Transverse colon (tissue), 4 donors: ENCODE results near the gene RARRES1. TPM values are rescaled to one million over a fixed set of nuclear protein-coding genes. Genes with fewer than 3 reads are reported as not detected.

Source experiments
- DNase-seq: peaks from one replicate; pipeline ENCODE4 v3.0.0-alpha.2; 2019
- H3K27ac ChIP-seq, 4 donors: fragments of 200-600 bp; sonication (generic); 2 replicates each; pipeline ENCODE4 v1.5.1; 2016 to 2018; ENCODE audit warnings: inconsistent platforms in 4 of 4
- H3K27me3 ChIP-seq: fragments of 200-600 bp; sonication (generic); 2 replicates; pipeline ENCODE4 v1.5.1; 2017; ENCODE audit warnings: inconsistent platforms
- H3K36me3 ChIP-seq, 4 donors: fragments of 200-600 bp; sonication (generic); 2 replicates each; pipeline ENCODE4 v1.5.1; 2017 to 2019; ENCODE audit warnings: inconsistent platforms in 4 of 4
- H3K4me1 ChIP-seq, 4 donors: fragments of 200-600 bp; sonication (generic); 2 replicates each; pipeline ENCODE4 v1.5.1; 2017 to 2020; ENCODE audit warnings: inconsistent platforms in 4 of 4
- H3K4me3 ChIP-seq, 4 donors: fragments of 200-600 bp; sonication (generic); 1 replicate in 1 of 4; 2 replicates in 3 of 4; pipeline versions ENCODE4 v1.5.1 to v1.6.1; 2017 to 2019; ENCODE audit warnings: inconsistent platforms in 4 of 4
- H3K9me3 ChIP-seq, 2 donors: fragments of 200-600 bp; sonication (generic); 2 replicates each; pipeline ENCODE4 v1.5.1; 2017 to 2019; ENCODE audit warnings: inconsistent platforms in 2 of 2
- EP300 ChIP-seq: sonication (generic); formaldehyde crosslinking; IDR thresholded peaks from one replicate; pipeline ENCODE4 v1.6.1; 2017; ENCODE audit warnings: antibody characterized with exemption, low read depth
- POLR2A ChIP-seq: fragments of 450-650 bp; IDR thresholded peaks from one replicate; pipeline ENCODE4 v1.6.1; 2016; ENCODE audit warnings: antibody characterized with exemption, mild to moderate bottlenecking, moderate library complexity
- POLR2AphosphoS5 ChIP-seq, 3 donors: sonication (generic); formaldehyde crosslinking; IDR thresholded peaks; one replicate each; pipeline ENCODE4 v1.6.1; 2016; ENCODE audit warnings: antibody characterized with exemption in 3 of 3
- WGBS, 2 donors: methylation state at CpG; one replicate each; pipeline ENCODE4 v1.1.5; 2018; ENCODE audit warnings: low coverage in 1 of 2; 5-methylcytosine and 5-hydroxymethylcytosine counted together
- in situ Hi-C, 4 donors: fragments of 200-750 bp; cut with MboI; loops; one replicate each; pipeline versions ENCODE4 v1.15.0 to v1.15.1; 2017; ENCODE audit warnings: low sequenced_read_pairs in 3 of 4, low pct_ligation_motif_present in 1 of 4, low pct_unique_long_range_greater_than_20kb in 1 of 4
- intact Hi-C: fragments of 100-400 bp; cut with DNase I; formaldehyde crosslinking; loops from one replicate; pipeline ENCODE4 v1.15.1; 2023; ENCODE audit warnings: low total_unique reads
- total RNA-seq, 4 donors: library from RNA; depleted of rRNA; stranded (reverse); fragments of >200 nt; gene quantifications; one replicate each; pipeline ENCODE4 v1.1.0, GENCODE V29; 2016
- TF ChIP-seq, protein P1 (sequence below), 5 experiments: fragments of 200-600 bp in 3 of 5; fragments of 450-650 bp in 2 of 5; sonication (generic) in 3 of 5; IDR thresholded peaks; 1 replicate in 2 of 5; 2 replicates in 3 of 5; pipeline ENCODE4 v1.5.1; 2016 to 2017; ENCODE audit warnings: antibody characterized with exemption in 5 of 5, inconsistent platforms in 3 of 5, mild to moderate bottlenecking in 2 of 5, moderate library complexity in 1 of 5

RARRES1 gene
- total RNA-seq, 4 donors from 2014 or later: 3.4 to 71.5 (median 30.2) TPM

DNA sequence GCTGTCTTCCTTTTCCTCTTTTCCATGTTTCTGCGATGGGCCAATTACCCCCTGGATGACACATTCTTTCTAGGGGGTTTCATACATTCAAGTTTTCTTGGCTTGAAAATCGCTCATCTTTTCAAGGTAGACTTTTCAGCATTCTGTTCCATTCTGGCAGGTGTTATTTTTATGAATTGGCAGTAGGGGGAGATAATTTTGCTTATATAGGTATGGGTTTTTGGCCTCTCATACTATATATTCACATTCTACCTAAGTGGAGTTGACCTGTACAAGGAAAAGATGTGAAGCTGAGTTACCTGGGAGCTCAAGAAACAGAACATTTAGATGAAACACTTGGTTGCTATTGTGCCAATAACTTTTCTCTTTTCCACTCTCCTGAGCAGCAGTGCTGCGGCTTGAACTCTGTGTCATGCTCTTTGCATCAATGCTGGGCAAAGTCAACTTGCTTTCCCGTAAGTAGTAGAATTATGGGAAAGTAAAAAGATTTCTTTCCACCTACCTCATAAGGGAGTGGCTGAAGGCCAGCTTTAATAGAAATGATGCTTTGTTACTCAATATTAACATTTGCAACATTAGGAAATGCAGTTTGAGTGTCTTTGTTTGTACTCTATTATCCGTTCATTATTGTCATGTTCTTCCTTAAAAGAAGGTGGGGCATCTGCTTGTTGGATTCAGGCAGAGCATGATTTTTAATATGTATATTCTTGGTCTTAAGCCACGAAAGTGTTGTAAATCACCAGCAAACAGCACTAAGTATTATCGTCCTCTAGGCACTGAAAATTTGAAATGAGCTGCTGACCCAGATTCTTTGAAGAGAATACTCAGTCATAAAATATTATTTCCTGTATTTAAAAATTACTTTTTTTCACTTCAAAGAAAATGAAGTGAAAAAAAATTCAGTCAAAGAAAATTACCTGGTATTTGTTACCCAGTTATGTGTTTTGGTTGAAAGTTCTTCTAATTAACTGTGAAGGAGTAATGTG lies 41.9 kb upstream of the RARRES1 start:
- H3K27me3 ChIP-seq: no peaks in the 10 kb centered on the region
- in situ Hi-C loops (no loop called here), intact Hi-C loops (no loop called here)
- H3K4me3 ChIP-seq: no peak overlapping the region
- no peaks in the 10 kb centered on the region for H3K9me3 ChIP-seq
- no peaks in the 10 kb centered on the region for H3K36me3 ChIP-seq
- peaks cover 0 to 82% (median 27%) of the 10 kb centered on the region in 4 donors for H3K4me1 ChIP-seq
- 63 to 69% methylated on average over 7 of the region's 7 CpGs for WGBS, 2 donors
- H3K27ac ChIP-seq: peak overlapping the region in 3 of 4 donors; percentile 5 to 26 (median 18)
- TF ChIP-seq, protein P1, sequence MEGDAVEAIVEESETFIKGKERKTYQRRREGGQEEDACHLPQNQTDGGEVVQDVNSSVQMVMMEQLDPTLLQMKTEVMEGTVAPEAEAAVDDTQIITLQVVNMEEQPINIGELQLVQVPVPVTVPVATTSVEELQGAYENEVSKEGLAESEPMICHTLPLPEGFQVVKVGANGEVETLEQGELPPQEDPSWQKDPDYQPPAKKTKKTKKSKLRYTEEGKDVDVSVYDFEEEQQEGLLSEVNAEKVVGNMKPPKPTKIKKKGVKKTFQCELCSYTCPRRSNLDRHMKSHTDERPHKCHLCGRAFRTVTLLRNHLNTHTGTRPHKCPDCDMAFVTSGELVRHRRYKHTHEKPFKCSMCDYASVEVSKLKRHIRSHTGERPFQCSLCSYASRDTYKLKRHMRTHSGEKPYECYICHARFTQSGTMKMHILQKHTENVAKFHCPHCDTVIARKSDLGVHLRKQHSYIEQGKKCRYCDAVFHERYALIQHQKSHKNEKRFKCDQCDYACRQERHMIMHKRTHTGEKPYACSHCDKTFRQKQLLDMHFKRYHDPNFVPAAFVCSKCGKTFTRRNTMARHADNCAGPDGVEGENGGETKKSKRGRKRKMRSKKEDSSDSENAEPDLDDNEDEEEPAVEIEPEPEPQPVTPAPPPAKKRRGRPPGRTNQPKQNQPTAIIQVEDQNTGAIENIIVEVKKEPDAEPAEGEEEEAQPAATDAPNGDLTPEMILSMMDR (IDR thresholded peaks at IDR 0.05): no peak
- TF ChIP-seq POLR2AphosphoS5 (IDR thresholded peaks at IDR 0.05) (peak; percentile 16 to 62 (median 61)), EP300 (peak; percentile 78)
- DNase-seq: no peak

DNA sequence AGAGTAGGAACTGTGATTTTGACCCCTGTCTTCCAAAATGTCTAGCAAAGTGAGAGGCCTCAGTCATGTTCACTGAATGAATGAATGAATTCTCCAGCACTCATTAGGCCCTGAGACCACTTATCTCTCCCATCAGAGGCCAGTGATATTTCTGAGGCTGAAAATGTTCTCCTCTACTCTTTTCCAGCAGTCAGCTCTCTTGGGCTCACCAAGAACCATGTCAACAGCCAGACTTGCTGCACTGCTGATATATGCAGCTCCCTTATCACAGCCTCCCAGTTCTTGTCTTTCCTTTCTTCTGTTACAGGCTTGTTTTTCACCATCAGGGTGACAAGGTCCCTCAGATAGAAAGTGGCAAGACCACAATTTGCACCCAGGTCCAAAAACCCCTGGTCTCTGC lies 40.9 kb upstream of the RARRES1 start:
- in situ Hi-C loops (no loop called here), intact Hi-C loops (no loop called here)
- Histone ChIP-seq H3K27me3 (no peaks in the 10 kb centered on the region), H3K9me3 (no peaks in the 10 kb centered on the region), H3K36me3 (no peaks in the 10 kb centered on the region), H3K4me3 (no peak overlapping the region), H3K27ac (no peak overlapping the region), H3K4me1 (peaks cover 2 to 88% (median 34%) of the 10 kb centered on the region in 4 donors)
- TF ChIP-seq EP300 (no peak), POLR2A (no peak), POLR2AphosphoS5 (IDR thresholded peaks at IDR 0.05) (no peak)
- TF ChIP-seq, protein P1 (IDR thresholded peaks at IDR 0.05): no peak
- DNase-seq: no peak

DNA sequence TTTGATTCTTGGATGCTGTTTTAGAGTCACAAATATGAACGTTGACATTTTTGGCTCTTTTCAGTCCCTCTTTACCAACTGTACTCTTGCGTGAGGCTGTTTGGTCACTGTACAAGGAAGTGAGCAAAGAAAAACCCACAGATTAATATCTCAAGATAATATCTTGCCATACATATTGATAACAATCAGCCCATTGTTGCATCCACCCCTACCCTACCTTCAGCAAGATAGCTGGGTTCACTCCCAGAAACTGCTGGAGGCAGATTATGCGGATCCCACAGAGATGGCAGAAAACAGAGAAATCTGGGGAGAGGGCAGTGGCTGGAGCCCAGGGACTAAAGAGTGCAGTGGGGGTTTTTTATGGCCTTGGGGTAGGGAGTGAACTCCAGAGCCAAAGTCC lies 39.7 kb upstream of the RARRES1 start:
- H3K4me3 ChIP-seq: no peak overlapping the region
- intact Hi-C loops: no loop called here
- H3K4me1 ChIP-seq: peaks cover 7 to 90% (median 33%) of the 10 kb centered on the region in 4 donors
- no peaks in the 10 kb centered on the region for H3K9me3 ChIP-seq
- H3K27ac ChIP-seq: peak overlapping the region in 2 of 4 donors; percentile 24 to 77
- in situ Hi-C loops: no loop called here
- no peaks in the 10 kb centered on the region for H3K36me3 ChIP-seq
- no peaks in the 10 kb centered on the region for H3K27me3 ChIP-seq
- 52 to 58% methylated on average over 3 of the region's 3 CpGs for WGBS, 2 donors
- no peak for TF ChIP-seq POLR2A
- no peak for TF ChIP-seq POLR2AphosphoS5 (IDR thresholded peaks at IDR 0.05)
- TF ChIP-seq EP300: no peak
- TF ChIP-seq, protein P1 (IDR thresholded peaks at IDR 0.05): no peak
- DNase-seq: no peak

DNA sequence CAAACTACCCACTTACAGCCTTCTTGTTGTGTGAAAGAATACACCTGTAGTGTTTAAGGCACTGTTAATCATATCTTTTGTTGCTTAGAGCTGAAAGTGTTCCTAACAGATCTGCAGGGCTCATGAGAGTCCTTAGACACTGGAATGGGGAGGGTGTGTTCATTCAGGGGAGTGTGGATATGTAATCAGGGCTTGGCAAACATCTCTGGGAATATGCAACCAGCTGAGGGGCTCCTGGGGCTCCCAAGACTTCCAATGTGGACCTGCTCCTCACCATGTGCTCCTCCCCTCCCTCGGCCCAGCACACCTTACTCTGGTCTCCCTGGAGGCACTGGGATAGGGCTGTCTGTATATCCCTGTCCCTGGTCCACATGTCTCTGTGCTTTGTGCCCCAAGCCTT lies 39.3 kb upstream of the RARRES1 start:
- peak overlapping the region in 3 of 4 donors; percentile 17 to 77 (median 24) for H3K27ac ChIP-seq
- 93% methylated on average over 1 of the region's 1 CpG; no CpG with 5 or more reads in 1 of the 2 donors for WGBS, 2 donors
- in situ Hi-C loops: no loop called here

More for the DNA sequence above, 39.3 kb upstream of the RARRES1 start:
- Histone ChIP-seq H3K4me1 (peaks cover 7 to 92% (median 33%) of the 10 kb centered on the region in 4 donors), H3K4me3 (no peak overlapping the region), H3K36me3 (no peaks in the 10 kb centered on the region), H3K27me3 (no peaks in the 10 kb centered on the region), H3K9me3 (no peaks in the 10 kb centered on the region)
- DNase-seq: no peak
- TF ChIP-seq, protein P1 (IDR thresholded peaks at IDR 0.05): no peak
- TF ChIP-seq EP300 (no peak), POLR2A (no peak)
- intact Hi-C loops: no loop called here
